Astrocyte (in vitro differentiated cells and primary cell): ENCODE measurements around the gene EFEMP1.

Source experiments
- EZH2 ChIP-seq: IDR thresholded peaks from 2 replicates; pipeline ENCODE4 v1.6.1; 2012; ENCODE audit warnings: mild to moderate bottlenecking, low read length, inconsistent platforms; ENCODE audit not compliant: insufficient read depth
- TF ChIP-seq, protein P1 (sequence below): IDR thresholded peaks from 2 replicates; pipeline ENCODE4 v1.5.1; 2011; ENCODE audit warnings: low read depth, mild to moderate bottlenecking, inconsistent platforms, low read length, moderate library complexity; ENCODE audit not compliant: insufficient read depth

DNA sequence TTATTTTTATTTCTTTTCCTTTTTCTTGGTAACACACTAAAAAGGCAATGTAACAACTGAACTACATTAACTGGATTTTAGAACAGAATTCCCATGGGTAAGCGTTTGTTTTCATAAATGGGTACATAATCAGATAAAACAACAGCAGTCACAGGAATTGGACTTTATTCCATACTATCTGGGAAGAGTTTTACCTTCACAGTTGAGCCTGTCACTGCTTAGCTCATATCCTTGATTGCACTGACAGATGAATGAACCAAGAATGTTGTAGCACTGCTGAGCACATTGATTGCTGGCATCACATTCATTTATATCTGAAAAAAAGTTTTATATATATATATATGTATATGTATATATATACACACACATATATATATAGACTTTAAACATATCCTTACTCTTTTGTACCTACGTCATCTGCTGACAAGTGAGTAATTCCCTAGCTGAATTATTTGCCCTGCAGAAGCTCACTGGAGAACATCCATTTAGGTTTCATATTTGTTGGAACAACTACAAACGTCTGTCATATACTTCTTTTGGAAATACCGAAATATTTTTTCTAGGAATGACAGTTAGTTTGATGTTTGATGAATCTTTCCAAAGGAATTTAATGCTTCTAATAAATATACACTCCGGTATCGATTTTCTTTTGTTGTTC, 47.0 kb downstream of the EFEMP1 start:
- TF ChIP-seq, protein P1, sequence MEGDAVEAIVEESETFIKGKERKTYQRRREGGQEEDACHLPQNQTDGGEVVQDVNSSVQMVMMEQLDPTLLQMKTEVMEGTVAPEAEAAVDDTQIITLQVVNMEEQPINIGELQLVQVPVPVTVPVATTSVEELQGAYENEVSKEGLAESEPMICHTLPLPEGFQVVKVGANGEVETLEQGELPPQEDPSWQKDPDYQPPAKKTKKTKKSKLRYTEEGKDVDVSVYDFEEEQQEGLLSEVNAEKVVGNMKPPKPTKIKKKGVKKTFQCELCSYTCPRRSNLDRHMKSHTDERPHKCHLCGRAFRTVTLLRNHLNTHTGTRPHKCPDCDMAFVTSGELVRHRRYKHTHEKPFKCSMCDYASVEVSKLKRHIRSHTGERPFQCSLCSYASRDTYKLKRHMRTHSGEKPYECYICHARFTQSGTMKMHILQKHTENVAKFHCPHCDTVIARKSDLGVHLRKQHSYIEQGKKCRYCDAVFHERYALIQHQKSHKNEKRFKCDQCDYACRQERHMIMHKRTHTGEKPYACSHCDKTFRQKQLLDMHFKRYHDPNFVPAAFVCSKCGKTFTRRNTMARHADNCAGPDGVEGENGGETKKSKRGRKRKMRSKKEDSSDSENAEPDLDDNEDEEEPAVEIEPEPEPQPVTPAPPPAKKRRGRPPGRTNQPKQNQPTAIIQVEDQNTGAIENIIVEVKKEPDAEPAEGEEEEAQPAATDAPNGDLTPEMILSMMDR, result no peak
- no peak for TF ChIP-seq EZH2
